SK-N-SH treated with all-trans-retinoic acid at 6 μM for 48 hours (cell line): Measurements from ENCODE around the gene SYNRG.

Source experiments
- ATAC-seq: fragments of 200-7000 bp; cut with Tn5 transposase; 3 replicates; pipeline ENCODE4 v1.9.1; 2020; ENCODE audit warnings: mild to moderate bottlenecking, moderate library complexity
- ARNTL ChIP-seq: fragments of 450-650 bp; formaldehyde crosslinking; IDR thresholded peaks from 2 replicates; pipeline ENCODE4 v1.5.0; 2020; ENCODE audit warnings: low read depth, mild to moderate bottlenecking, moderate library complexity, borderline replicate concordance
- CREB5 ChIP-seq: fragments of 250-450 bp; sonication (Bioruptor Pico); IDR thresholded peaks from 2 replicates; pipeline ENCODE4 v1.5.1; 2020; ENCODE audit warnings: low read depth, mild to moderate bottlenecking, moderate library complexity
- CSDC2 ChIP-seq: fragments of 250-450 bp; sonication (Bioruptor Pico); IDR thresholded peaks from 2 replicates; pipeline ENCODE4 v1.5.0; 2020; ENCODE audit warnings: mild to moderate bottlenecking, moderate library complexity
- CSRNP3 ChIP-seq: fragments of 250-450 bp; sonication (Bioruptor Pico); IDR thresholded peaks from 2 replicates; pipeline ENCODE4 v1.5.1; 2021; ENCODE audit warnings: mild to moderate bottlenecking, moderate library complexity
- ESRRG ChIP-seq: fragments of 250-450 bp; sonication (Bioruptor Pico); IDR thresholded peaks from 2 replicates; pipeline ENCODE4 v1.6.1; 2021; ENCODE audit warnings: mild to moderate bottlenecking
- OSR1 ChIP-seq: fragments of 250-450 bp; sonication (Bioruptor Pico); IDR thresholded peaks from 2 replicates; pipeline ENCODE4 v1.8.0; 2022; ENCODE audit warnings: moderate library complexity, mild to moderate bottlenecking, inconsistent platforms
- PATZ1 ChIP-seq: fragments of 250-450 bp; sonication (Bioruptor Pico); IDR thresholded peaks from 2 replicates; pipeline ENCODE4 v1.8.0; 2020; ENCODE audit warnings: mild to moderate bottlenecking, moderate library complexity, borderline replicate concordance
- POU6F1 ChIP-seq: fragments of 250-450 bp; sonication (Bioruptor Pico); IDR thresholded peaks from 2 replicates; pipeline ENCODE4 v1.8.0; 2021; ENCODE audit warnings: low read depth, mild to moderate bottlenecking, moderate library complexity, borderline replicate concordance
- PPARA ChIP-seq: fragments of 250-450 bp; sonication (Bioruptor Pico); IDR thresholded peaks from 2 replicates; pipeline ENCODE4 v1.5.0; 2020; ENCODE audit warnings: mild to moderate bottlenecking, borderline replicate concordance
- RARB ChIP-seq: fragments of 250-450 bp; sonication (Bioruptor Pico); IDR thresholded peaks from 2 replicates; pipeline ENCODE4 v1.8.0; 2021; ENCODE audit warnings: mild to moderate bottlenecking, moderate library complexity
- TCF4 ChIP-seq: fragments of 250-450 bp; sonication (Bioruptor Pico); IDR thresholded peaks from 2 replicates; pipeline ENCODE4 v1.8.0; 2021; ENCODE audit warnings: mild to moderate bottlenecking, moderate library complexity, borderline replicate concordance
- TOX ChIP-seq: fragments of 250-450 bp; sonication (Bioruptor Pico); IDR thresholded peaks from 2 replicates; pipeline ENCODE4 v1.8.0; 2021; ENCODE audit warnings: mild to moderate bottlenecking, moderate library complexity, borderline replicate concordance
- TSHZ2 ChIP-seq: fragments of 250-450 bp; sonication (Bioruptor Pico); IDR thresholded peaks from 2 replicates; pipeline ENCODE4 v1.5.0; 2020; ENCODE audit warnings: mild to moderate bottlenecking, moderate library complexity
- ZC3H10 ChIP-seq: fragments of 250-450 bp; sonication (Bioruptor Pico); IDR thresholded peaks from 2 replicates; pipeline ENCODE4 v1.5.1; 2021; ENCODE audit warnings: mild to moderate bottlenecking, moderate library complexity
- ZFP3 ChIP-seq: fragments of 250-450 bp; sonication (Bioruptor Pico); IDR thresholded peaks from 2 replicates; pipeline ENCODE4 v1.5.0; 2020; ENCODE audit warnings: mild to moderate bottlenecking, moderate library complexity
- ZFP30 ChIP-seq: fragments of 450-650 bp; formaldehyde crosslinking; IDR thresholded peaks from 2 replicates; pipeline ENCODE4 v1.5.0; 2022; ENCODE audit warnings: mild to moderate bottlenecking, moderate library complexity
- ZNF565 ChIP-seq: fragments of 450-650 bp; formaldehyde crosslinking; conservative IDR thresholded peaks from 2 replicates; pipeline ENCODE4 v1.5.0; 2020; ENCODE audit warnings: low read depth, mild to moderate bottlenecking, moderate library complexity
- ZNF70 ChIP-seq: fragments of 450-650 bp; formaldehyde crosslinking; IDR thresholded peaks from 2 replicates; pipeline ENCODE4 v1.5.0; 2020; ENCODE audit warnings: mild to moderate bottlenecking, moderate library complexity
- ZNF8 ChIP-seq: fragments of 450-650 bp; formaldehyde crosslinking; IDR thresholded peaks from 2 replicates; pipeline ENCODE4 v1.5.0; 2020; ENCODE audit warnings: mild to moderate bottlenecking, moderate library complexity

Gene SYNRG

GRCh38 chr17:37574427-37574826 is 34.8 kb downstream of the SYNRG start:
- no peak for ATAC-seq

GRCh38 chr17:37571674-37572073 is 37.5 kb downstream of the SYNRG start:
- ATAC-seq: no peak
- TF ChIP-seq CREB5 (no peak), RARB (CRISPR knock-in tag) (no peak), CSDC2 (CRISPR knock-in tag) (no peak), ZFP30 (CRISPR knock-in tag) (no peak), ZNF8 (no peak), TSHZ2 (no peak), ZFP3 (CRISPR knock-in tag) (no peak)

More at GRCh38 chr17:37574427-37574826, 34.8 kb downstream of the SYNRG start:
- TF ChIP-seq ZFP30 (CRISPR knock-in tag) (no peak), ESRRG (CRISPR knock-in tag) (no peak), ZFP3 (CRISPR knock-in tag) (no peak), ZNF70 (CRISPR knock-in tag) (no peak), TCF4 (CRISPR knock-in tag) (no peak), TSHZ2 (no peak), CREB5 (no peak), PATZ1 (CRISPR knock-in tag) (no peak), ZNF565 (CRISPR knock-in tag) (no peak), TOX (CRISPR knock-in tag) (no peak), PPARA (no peak), ZNF8 (no peak), CSRNP3 (no peak), ARNTL (CRISPR knock-in tag) (no peak), ZC3H10 (no peak), CSDC2 (CRISPR knock-in tag) (no peak), POU6F1 (no peak), OSR1 (CRISPR knock-in tag) (no peak), RARB (CRISPR knock-in tag) (no peak)
